Smooth muscle cell (in vitro differentiated cells): ENCODE measurements around the gene SLC4A7. TPM values are rescaled to one million over a fixed set of nuclear protein-coding genes. Genes with fewer than 3 reads are reported as not detected.

Source experiments
- DNase-seq: peaks from one replicate; lab custom pipeline; 2025; ENCODE audit not compliant: unreplicated experiment; lab: John Stamatoyannopoulos, UW
- H2AFZ ChIP-seq: fragments of 200-600 bp; sonication (generic); 2 replicates; pipeline ENCODE4 v1.6.0; 2016; ENCODE audit warnings: antibody characterized with exemption, low read depth, mild to moderate bottlenecking
- H3F3A ChIP-seq: fragments of 200-600 bp; sonication (generic); 2 replicates; pipeline ENCODE4 v1.6.0; 2017; ENCODE audit warnings: antibody characterized with exemption, low read depth
- H3K27ac ChIP-seq: fragments of 200-600 bp; sonication (generic); 2 replicates; pipeline ENCODE4 v1.5.1; 2016; ENCODE audit warnings: low read depth, mild to moderate bottlenecking
- H3K27me3 ChIP-seq: fragments of 200-600 bp; sonication (generic); 2 replicates; pipeline ENCODE4 v1.6.1; 2016; ENCODE audit warnings: low read depth, mild to moderate bottlenecking
- H3K36me3 ChIP-seq: fragments of 200-600 bp; sonication (generic); 2 replicates; pipeline ENCODE4 v1.5.1; 2016; ENCODE audit warnings: low read depth
- H3K4me1 ChIP-seq: fragments of 200-600 bp; sonication (generic); 2 replicates; pipeline ENCODE4 v1.5.1; 2016; ENCODE audit warnings: low read depth
- H3K4me2 ChIP-seq: fragments of 200-600 bp; sonication (generic); 2 replicates; pipeline ENCODE4 v1.6.0; 2016; ENCODE audit warnings: mild to moderate bottlenecking
- H3K4me3 ChIP-seq: fragments of 200-600 bp; sonication (generic); 2 replicates; pipeline ENCODE4 v1.5.1; 2016; ENCODE audit warnings: mild to moderate bottlenecking
- H3K79me2 ChIP-seq: fragments of 200-600 bp; sonication (generic); 2 replicates; pipeline ENCODE4 v1.6.0; 2016; ENCODE audit warnings: low read depth, mild to moderate bottlenecking
- H3K9ac ChIP-seq: fragments of 200-600 bp; sonication (generic); 2 replicates; pipeline ENCODE4 v1.6.0; 2016; ENCODE audit warnings: low read depth
- H3K9me3 ChIP-seq: fragments of 200-600 bp; sonication (generic); replicated peaks from 2 replicates; pipeline ENCODE4 v1.5.1; 2016; ENCODE audit warnings: low read depth
- H4K20me1 ChIP-seq: fragments of 200-600 bp; sonication (generic); 2 replicates; pipeline ENCODE4 v1.6.0; 2016; ENCODE audit warnings: low read depth
- CTCF ChIP-seq: fragments of 200-600 bp; sonication (generic); IDR thresholded peaks from 2 replicates; pipeline ENCODE4 v1.5.1; 2017; ENCODE audit warnings: borderline replicate concordance, mild to moderate bottlenecking, antibody characterized with exemption; ENCODE audit not compliant: insufficient read depth, poor library complexity, severe bottlenecking
- WGBS: methylation state at CpG from one replicate; pipeline ENCODE4 v1.1.7; 2016; ENCODE audit warnings: low lambda C conversion rate; 5-methylcytosine and 5-hydroxymethylcytosine counted together
- polyA plus RNA-seq: library from polyadenylated mRNA; unstranded; fragments of >200 nt; fragmentation: Nextera tagmentation; extraction: Ambion mirVana; gene quantifications from 2 replicates; pipeline ENCODE4 v1.2.1, GENCODE V29; 2016
- total RNA-seq: library from RNA; depleted of rRNA; stranded (reverse); fragments of >200 nt; gene quantifications from 2 replicates; pipeline ENCODE4 v1.2.3, GENCODE V29; 2014

SLC4A7 gene
- total and polyA plus RNA-seq, 2 experiments from 2014 or later, result 13.1 to 62.8 TPM

DNA sequence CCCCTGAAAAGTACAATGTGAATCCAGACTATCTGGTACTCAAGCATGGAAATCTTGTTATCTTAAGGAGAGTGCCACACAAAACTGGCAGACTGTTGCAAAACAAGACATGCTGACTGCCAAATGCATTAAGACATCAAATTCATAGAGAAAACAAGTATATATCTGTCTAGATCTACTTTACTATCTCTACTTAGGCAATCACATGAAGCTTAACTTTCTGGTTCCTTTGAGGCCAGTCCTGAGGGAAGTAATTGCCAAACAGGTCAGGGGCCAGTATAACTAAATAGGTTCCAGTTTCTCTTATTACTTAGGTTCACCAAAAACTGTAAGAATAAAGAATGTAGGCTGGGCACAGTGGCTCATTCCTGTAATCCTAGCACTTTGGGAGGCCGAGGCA is 15.9 kb upstream of the SLC4A7 start:
- no peak overlapping the region for H3K27ac ChIP-seq
- no peak overlapping the region for H3K4me3 ChIP-seq
- H4K20me1 ChIP-seq, result no peaks in the 10 kb centered on the region
- no peak overlapping the region for H3K9ac ChIP-seq
- TF ChIP-seq CTCF, result no peak
- H3K4me1 ChIP-seq, result no peaks in the 10 kb centered on the region
- H3K79me2 ChIP-seq, result no peaks in the 10 kb centered on the region
- no peaks in the 10 kb centered on the region for H3K9me3 ChIP-seq
- no peaks in the 10 kb centered on the region for H3K27me3 ChIP-seq
- H3K36me3 ChIP-seq, result no peaks in the 10 kb centered on the region
- no peak overlapping the region for H3K4me2 ChIP-seq
- no peak for DNase-seq
- whole genome bisulfite sequencing, result 100% methylated on average over 1 of the region's 1 CpG
- no peak overlapping the region for H2AFZ ChIP-seq
- no peaks in the 10 kb centered on the region for H3F3A ChIP-seq

GRCh38 chr3:27494784-27495183 is 10.6 kb upstream of the SLC4A7 start:
- Histone ChIP-seq H2AFZ (no peak overlapping the region), H3K27me3 (no peaks in the 10 kb centered on the region), H3K4me1 (no peaks in the 10 kb centered on the region), H3K4me2 (no peak overlapping the region), H3K9me3 (no peaks in the 10 kb centered on the region), H3K36me3 (no peaks in the 10 kb centered on the region), H3K79me2 (no peaks in the 10 kb centered on the region), H3K4me3 (no peak overlapping the region), H3K9ac (no peak overlapping the region), H3F3A (no peaks in the 10 kb centered on the region), H3K27ac (no peak overlapping the region), H4K20me1 (no peaks in the 10 kb centered on the region)
- DNase-seq, result no peak
- no peak for TF ChIP-seq CTCF

GRCh38 chr3:27488821-27489220 is 4.6 kb upstream of the SLC4A7 start:
- TF ChIP-seq CTCF, result no peak
- no peak for DNase-seq
- no peaks in the 10 kb centered on the region for H3K4me1 ChIP-seq
- H3K27ac ChIP-seq, result no peak overlapping the region
- no peak overlapping the region for H3K9ac ChIP-seq
- WGBS, result 97% methylated on average over 2 of the region's 2 CpGs
- H4K20me1 ChIP-seq, result no peaks in the 10 kb centered on the region
- no peaks in the 10 kb centered on the region for H3K36me3 ChIP-seq
- H3F3A ChIP-seq, result no peaks in the 10 kb centered on the region
- H3K9me3 ChIP-seq, result no peaks in the 10 kb centered on the region
- no peaks in the 10 kb centered on the region for H3K79me2 ChIP-seq
- no peak overlapping the region for H3K4me3 ChIP-seq
- no peak overlapping the region for H2AFZ ChIP-seq
- H3K27me3 ChIP-seq, result no peaks in the 10 kb centered on the region
- H3K4me2 ChIP-seq, result no peak overlapping the region

DNA sequence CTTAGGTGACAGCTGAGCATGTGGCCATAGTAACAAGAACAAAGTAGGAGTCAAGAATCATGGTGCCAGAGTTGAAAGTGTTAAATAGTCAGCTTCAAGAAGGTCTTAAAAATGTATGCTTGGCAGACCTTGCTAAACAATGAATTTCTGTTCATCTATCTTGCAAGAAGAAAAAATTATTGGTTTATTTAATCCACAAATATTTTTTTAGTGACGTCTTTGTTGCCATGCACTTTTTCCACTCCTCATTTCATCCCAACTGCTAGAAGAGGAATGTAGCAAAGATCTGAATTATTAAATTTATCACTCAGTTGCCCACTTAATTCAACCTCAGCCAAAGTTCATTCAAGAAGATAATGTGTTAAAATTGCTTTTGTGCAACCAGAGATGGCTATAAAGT is 3.2 kb upstream of the SLC4A7 start:
- H3K4me1 ChIP-seq, result peaks cover under 1% of the 10 kb centered on the region
- peaks cover 8% of the 10 kb centered on the region for H4K20me1 ChIP-seq
- no peak overlapping the region for H3K27ac ChIP-seq
- H2AFZ ChIP-seq, result no peak overlapping the region
- H3K27me3 ChIP-seq, result no peaks in the 10 kb centered on the region
- no peak for TF ChIP-seq CTCF
- no peaks in the 10 kb centered on the region for H3F3A ChIP-seq
- no peak for DNase-seq
- peaks cover 6% of the 10 kb centered on the region for H3K79me2 ChIP-seq
- no peaks in the 10 kb centered on the region for H3K9me3 ChIP-seq
- no peak overlapping the region for H3K4me3 ChIP-seq
- no peak overlapping the region for H3K4me2 ChIP-seq
- WGBS, result 85% methylated on average over 1 of the region's 1 CpG
- no peak overlapping the region for H3K9ac ChIP-seq
- no peaks in the 10 kb centered on the region for H3K36me3 ChIP-seq
